Measurements from ENCODE around the gene STARD10.
"Not testable (repeated sequence)": the region's sequence is repeated elsewhere in the genome, so short reads cannot be mapped to it uniquely, and the experiment has no call there.

The STARD10 gene

DNA sequence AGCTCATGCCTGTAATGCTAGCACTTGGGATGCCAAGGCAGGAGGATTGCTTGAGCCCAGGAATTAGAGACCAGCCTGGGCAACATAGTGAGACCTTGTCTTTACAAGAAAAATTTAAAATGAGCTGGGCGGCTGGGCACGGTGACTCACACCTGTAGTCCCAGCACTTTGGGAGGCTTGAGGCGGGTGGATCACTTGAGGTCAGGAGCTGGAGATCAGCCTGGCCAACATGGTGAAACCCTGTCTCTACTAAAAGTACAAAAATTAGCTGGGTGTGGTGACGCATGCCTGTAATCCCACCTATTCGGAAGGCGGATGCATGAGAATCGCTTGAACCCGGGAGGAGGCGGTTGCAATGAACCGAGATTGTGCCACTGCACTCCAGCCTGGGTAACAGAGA, 17.8 kb upstream of the STARD10 start:
- H3K4me3 Mint-ChIP-seq, result peak overlapping the region; percentile 20 to 34
- H3K36me3 Mint-ChIP-seq (ENCODE audit: insufficient read depth), result peaks cover 51% of the 10 kb centered on the region
- peak overlapping the region; percentile 100 for H3K27ac Mint-ChIP-seq
- H3K9me3 Mint-ChIP-seq; ATAC-seq (replicated peaks); H3K27me3 Mint-ChIP-seq; DNase-seq: not testable (repeated sequence)
- peaks cover 32 to 37% of the 10 kb centered on the region in 2 donors for H3K4me1 Mint-ChIP-seq (ENCODE audit: low read depth in 2 of 2)

DNA sequence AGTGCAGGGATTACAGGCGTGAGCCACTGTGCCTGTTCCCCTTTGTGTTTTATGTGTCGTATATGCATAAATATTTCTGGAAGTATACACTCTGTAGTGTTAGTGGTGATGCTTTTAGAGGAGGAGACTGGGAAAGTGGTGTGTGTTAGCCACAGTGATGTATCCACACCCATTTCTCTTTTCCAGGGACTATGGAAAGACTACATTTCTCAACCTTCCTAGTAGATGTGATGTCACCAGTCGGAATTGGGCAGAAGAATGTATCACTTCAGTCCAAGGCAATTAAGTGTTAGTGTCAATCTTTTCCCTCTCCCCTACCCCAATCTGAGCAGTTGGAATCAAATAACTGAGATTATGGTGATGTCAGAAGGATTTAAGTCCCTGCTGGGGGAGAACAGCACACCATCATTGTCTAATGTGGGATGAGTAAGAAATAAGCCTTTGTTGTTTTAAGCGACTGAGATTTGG, 14.5 kb upstream of the STARD10 start:
- H3K27ac Mint-ChIP-seq, result no peak overlapping the region
- peaks cover 10 to 18% of the 10 kb centered on the region in 2 donors for H3K4me1 Mint-ChIP-seq (ENCODE audit: low read depth in 2 of 2)
- DNase-seq (no peak), ATAC-seq (replicated peaks) (no peak)
- no peaks in the 10 kb centered on the region for H3K9me3 Mint-ChIP-seq
- H3K36me3 Mint-ChIP-seq (ENCODE audit: insufficient read depth), result peaks cover 26% of the 10 kb centered on the region
- H3K27me3 Mint-ChIP-seq, result no peaks in the 10 kb centered on the region
- no peak overlapping the region for H3K4me3 Mint-ChIP-seq

GRCh38 chr11:72807792-72808191, 13.9 kb upstream of the STARD10 start:
- ATAC-seq (replicated peaks), result peak; percentile 17
- DNase-seq, result no peak
- Mint-ChIP-seq H3K4me1 (ENCODE audit: low read depth in 2 of 2) (peaks cover 4 to 12% of the 10 kb centered on the region in 2 donors), H3K9me3 (no peaks in the 10 kb centered on the region), H3K27me3 (no peaks in the 10 kb centered on the region), H3K4me3 (no peak overlapping the region), H3K36me3 (ENCODE audit: insufficient read depth) (peaks cover 21% of the 10 kb centered on the region), H3K27ac (no peak overlapping the region)

DNA sequence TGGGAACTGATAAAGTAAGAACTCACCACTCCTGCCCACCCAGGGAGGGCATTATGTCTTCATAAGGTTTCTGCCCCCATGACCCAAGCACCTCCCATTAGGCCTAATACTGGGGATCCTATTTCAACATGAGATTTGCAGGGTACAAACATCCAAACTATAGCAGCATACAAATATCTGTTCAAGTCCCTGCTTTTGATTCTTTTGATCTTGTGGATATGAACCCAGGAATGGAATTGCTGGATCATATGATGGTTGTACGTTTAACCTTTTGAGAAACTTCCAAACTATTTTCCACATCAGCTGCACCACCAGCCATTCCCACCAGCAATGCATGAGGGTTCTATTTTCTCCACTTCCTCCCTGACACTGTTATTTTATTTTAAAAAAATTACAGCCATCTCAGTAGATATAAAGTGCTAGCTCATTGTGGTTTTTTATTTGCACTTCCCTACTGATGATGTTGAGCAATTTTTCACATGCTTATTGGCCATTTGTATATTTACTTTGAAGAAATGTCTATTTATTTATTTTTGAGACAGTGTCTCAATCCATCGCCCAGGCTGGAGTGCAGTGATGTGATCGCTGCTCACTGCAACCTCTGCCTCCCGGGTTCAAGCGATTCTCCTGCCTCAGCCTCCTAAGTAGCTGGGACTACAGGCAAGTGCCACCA, 13.3 kb upstream of the STARD10 start:
- ATAC-seq (replicated peaks) (no peak), DNase-seq (no peak)
- Mint-ChIP-seq H3K4me3 (no peak overlapping the region), H3K4me1 (ENCODE audit: low read depth in 2 of 2) (peaks cover 0 to 8% of the 10 kb centered on the region in 2 donors), H3K27ac (no peak overlapping the region), H3K9me3 (no peaks in the 10 kb centered on the region), H3K27me3 (no peaks in the 10 kb centered on the region), H3K36me3 (ENCODE audit: insufficient read depth) (peaks cover 17% of the 10 kb centered on the region)

GRCh38 chr11:72806378-72806777, 12.5 kb upstream of the STARD10 start:
- not testable (repeated sequence) for H3K4me3 Mint-ChIP-seq; H3K9me3 Mint-ChIP-seq; H3K27me3 Mint-ChIP-seq; DNase-seq; H3K27ac Mint-ChIP-seq; ATAC-seq (replicated peaks); H3K4me1 Mint-ChIP-seq (ENCODE audit: low read depth in 2 of 2)
- H3K36me3 Mint-ChIP-seq (ENCODE audit: insufficient read depth), result peaks cover 17% of the 10 kb centered on the region

DNA sequence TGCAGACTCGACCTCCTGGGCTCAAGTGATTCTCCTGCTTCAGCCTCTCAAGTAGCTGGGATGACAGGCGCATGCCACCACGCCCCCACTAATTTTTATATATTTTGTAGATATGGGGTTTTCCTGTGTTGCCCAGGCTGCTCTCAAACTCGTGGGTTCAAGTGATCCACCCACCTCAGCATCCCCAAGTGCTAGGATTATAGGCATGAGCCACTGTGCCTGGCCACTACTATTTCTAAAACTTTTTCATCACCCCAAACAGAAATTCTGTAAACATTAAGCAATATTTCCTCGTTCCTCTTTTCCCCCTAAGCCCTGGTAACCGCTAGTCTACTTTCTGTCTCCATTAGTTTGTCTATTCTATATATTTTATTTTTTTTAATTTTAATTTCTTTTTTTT, 11.4 kb upstream of the STARD10 start:
- Mint-ChIP-seq H3K4me1 (ENCODE audit: low read depth in 2 of 2) (no peaks in the 10 kb centered on the region), H3K36me3 (ENCODE audit: insufficient read depth) (peaks cover 10% of the 10 kb centered on the region), H3K9me3 (no peaks in the 10 kb centered on the region), H3K27ac (no peak overlapping the region), H3K4me3 (no peak overlapping the region), H3K27me3 (no peaks in the 10 kb centered on the region)
- ATAC-seq (replicated peaks), result no peak
- no peak for DNase-seq

GRCh38 chr11:72802822-72803221, 9.0 kb upstream of the STARD10 start:
- no peaks in the 10 kb centered on the region for H3K36me3 Mint-ChIP-seq (ENCODE audit: insufficient read depth)
- H3K4me1 Mint-ChIP-seq (ENCODE audit: low read depth in 2 of 2), result no peaks in the 10 kb centered on the region
- no peak for ATAC-seq (replicated peaks)
- H3K9me3 Mint-ChIP-seq, result no peaks in the 10 kb centered on the region
- H3K4me3 Mint-ChIP-seq, result no peak overlapping the region
- no peaks in the 10 kb centered on the region for H3K27me3 Mint-ChIP-seq
- no peak overlapping the region for H3K27ac Mint-ChIP-seq
- no peak for DNase-seq

DNA sequence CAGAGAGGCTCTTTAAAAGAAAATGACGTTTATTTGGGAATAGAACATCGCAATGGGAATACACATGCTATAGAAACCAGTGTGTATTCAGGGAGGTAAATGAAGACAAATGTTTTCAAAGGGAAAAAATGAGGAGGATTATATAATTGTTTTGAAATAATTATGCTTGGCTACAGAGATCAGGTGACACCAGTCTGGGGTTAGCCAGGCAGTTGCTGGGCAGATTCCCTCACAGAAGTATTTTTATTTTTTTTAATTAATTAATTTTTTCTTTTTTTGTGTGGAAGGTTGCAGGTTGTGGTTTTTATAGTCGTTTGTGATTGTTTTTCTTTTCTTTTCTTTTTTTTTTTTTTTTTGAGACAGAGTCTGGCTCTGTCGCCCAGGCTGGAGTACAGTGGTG, 5.6 kb upstream of the STARD10 start:
- H3K4me1 Mint-ChIP-seq (ENCODE audit: low read depth in 2 of 2), result peaks cover 0 to 3% of the 10 kb centered on the region in 2 donors
- no peak for DNase-seq
- H3K27ac Mint-ChIP-seq, result no peak overlapping the region
- H3K36me3 Mint-ChIP-seq (ENCODE audit: insufficient read depth), result no peaks in the 10 kb centered on the region
- no peak overlapping the region for H3K4me3 Mint-ChIP-seq
- no peaks in the 10 kb centered on the region for H3K27me3 Mint-ChIP-seq
- ATAC-seq (replicated peaks), result no peak
- no peaks in the 10 kb centered on the region for H3K9me3 Mint-ChIP-seq

DNA sequence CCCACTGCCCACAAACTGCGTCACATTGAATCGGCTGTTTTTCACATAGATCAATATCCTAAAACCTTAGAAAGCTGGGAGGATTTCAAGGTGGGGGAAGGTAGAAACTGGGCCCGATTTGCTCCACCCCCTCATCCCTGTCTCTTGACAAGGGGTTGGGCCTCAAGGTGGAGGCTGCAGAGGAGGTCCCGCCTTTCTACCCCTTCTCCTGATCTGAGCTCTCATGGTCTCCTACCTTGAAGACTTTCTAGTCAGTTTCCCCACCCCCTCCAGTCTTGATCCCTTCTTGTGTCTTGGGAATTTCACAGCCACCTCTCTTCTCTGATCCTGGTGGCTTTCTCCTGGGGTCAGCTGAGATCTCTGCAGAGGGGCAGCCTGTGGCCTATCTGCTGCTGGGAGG, 4.5 kb upstream of the STARD10 start:
- ATAC-seq (replicated peaks), result no peak
- peak overlapping the region in 1 of 2 donors; percentile 71 for H3K27ac Mint-ChIP-seq

GRCh38 chr11:72793076-72793424, 797 bp downstream of the STARD10 start:
- H3K9me3 Mint-ChIP-seq, result no peaks in the 10 kb centered on the region
- H3K27me3 Mint-ChIP-seq, result no peaks in the 10 kb centered on the region
- DNase-seq, result no peak
- peaks cover 10% of the 10 kb centered on the region for H3K36me3 Mint-ChIP-seq (ENCODE audit: insufficient read depth)
- H3K27ac Mint-ChIP-seq, result peak overlapping the region; percentile 99 to 100
- H3K4me1 Mint-ChIP-seq (ENCODE audit: low read depth in 2 of 2), result peaks cover 16 to 19% of the 10 kb centered on the region in 2 donors
- no peak for ATAC-seq (replicated peaks)
- H3K4me3 Mint-ChIP-seq, result peak overlapping the region; percentile 93 to 94

More for the DNA sequence above, 4.5 kb upstream of the STARD10 start:
- H3K9me3 Mint-ChIP-seq, result no peaks in the 10 kb centered on the region
- H3K4me1 Mint-ChIP-seq (ENCODE audit: low read depth in 2 of 2), result peaks cover 4 to 8% of the 10 kb centered on the region in 2 donors
- H3K27me3 Mint-ChIP-seq, result no peaks in the 10 kb centered on the region
- H3K4me3 Mint-ChIP-seq, result no peak overlapping the region
- peaks cover 7% of the 10 kb centered on the region for H3K36me3 Mint-ChIP-seq (ENCODE audit: insufficient read depth)
- DNase-seq, result no peak

DNA sequence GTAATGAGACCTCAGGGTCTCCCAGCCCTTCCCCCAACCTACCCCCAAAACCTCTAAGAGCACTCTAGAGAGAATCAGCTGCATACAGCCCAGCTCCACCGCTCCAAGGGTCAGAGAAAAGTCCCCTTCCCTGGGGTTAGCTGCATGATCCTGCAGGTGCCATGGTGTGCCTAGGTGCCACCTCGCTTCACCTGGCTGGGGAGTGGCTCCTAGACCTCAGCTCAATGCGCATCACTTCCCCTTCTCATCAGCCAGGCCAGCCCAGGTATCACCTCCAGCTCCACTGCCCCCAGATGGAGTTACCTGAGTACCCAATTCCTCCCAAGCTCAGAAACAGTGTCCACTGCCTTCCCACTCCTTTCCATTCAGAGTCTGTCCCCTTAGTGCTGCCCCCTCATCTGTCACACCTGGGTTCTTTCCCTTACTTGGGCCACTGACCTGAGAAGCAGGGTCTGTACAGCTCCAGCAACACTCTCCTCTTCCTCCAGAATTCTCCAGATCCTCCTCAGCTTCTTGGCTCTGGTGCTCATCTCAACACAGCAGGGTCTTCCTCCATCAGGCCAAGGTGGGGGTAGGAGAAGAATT, 1.3 kb downstream of the STARD10 start:
- no peaks in the 10 kb centered on the region for H3K9me3 Mint-ChIP-seq
- H3K27ac Mint-ChIP-seq, result peak overlapping the region; percentile 99 to 100
- ATAC-seq (replicated peaks) (no peak), DNase-seq (no peak)
- peaks cover 12% of the 10 kb centered on the region for H3K36me3 Mint-ChIP-seq (ENCODE audit: insufficient read depth)
- peak overlapping the region; percentile 1 to 50 for H3K4me3 Mint-ChIP-seq
- no peaks in the 10 kb centered on the region for H3K27me3 Mint-ChIP-seq
- H3K4me1 Mint-ChIP-seq (ENCODE audit: low read depth in 2 of 2), result peaks cover 16 to 22% of the 10 kb centered on the region in 2 donors

DNA sequence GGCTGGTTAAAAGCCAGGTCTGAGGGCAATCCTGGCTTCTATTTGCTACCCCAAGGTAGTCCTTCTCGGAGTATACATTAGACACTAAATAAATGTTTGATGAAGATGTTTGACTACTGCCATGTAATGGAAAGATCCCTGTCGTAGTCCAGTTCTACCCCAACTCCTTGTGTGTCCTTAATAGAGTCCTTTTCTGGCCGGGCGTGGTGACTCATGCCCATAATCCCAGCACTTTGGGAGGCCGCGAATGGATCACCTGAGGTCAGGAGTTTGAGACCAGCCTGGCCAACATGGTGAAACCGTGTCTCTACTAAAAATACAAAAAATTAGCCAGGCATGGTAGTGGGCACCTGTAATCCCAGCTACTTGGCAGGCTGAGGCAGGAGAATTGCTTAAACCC, 2.6 kb downstream of the STARD10 start:
- ATAC-seq (replicated peaks); H3K27me3 Mint-ChIP-seq; H3K4me3 Mint-ChIP-seq; DNase-seq; H3K9me3 Mint-ChIP-seq; H3K27ac Mint-ChIP-seq: not testable (repeated sequence)
- Mint-ChIP-seq H3K4me1 (ENCODE audit: low read depth in 2 of 2) (peaks cover 16 to 22% of the 10 kb centered on the region in 2 donors), H3K36me3 (ENCODE audit: insufficient read depth) (peaks cover 12% of the 10 kb centered on the region)

- no peaks in the 10 kb centered on the region for H3K27me3 Mint-ChIP-seq
These were observed 4.2 kb downstream of the STARD10 start for GRCh38 chr11:72789493-72790131.

DNA sequence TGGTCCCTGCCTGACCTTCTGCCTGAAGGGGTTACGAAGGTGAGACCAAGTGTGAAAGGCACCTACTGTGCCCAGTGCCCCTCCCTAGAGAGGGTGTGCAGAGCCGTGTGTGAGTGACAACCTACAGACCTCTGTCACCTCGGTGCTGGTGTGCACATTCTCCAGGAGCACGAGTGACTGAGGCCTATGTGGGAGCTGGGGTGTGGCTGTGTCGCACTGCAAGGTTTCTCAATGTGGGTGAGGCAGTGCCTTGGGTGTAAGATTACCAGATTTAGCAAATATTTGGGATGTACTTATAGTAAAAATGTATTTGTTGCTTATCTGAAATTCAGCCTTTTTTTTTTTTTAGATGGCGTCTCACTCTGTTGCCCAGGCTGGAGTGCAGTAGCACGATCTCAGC, 5.6 kb downstream of the STARD10 start:
- no peak overlapping the region for H3K27ac Mint-ChIP-seq
- H3K9me3 Mint-ChIP-seq, result no peaks in the 10 kb centered on the region
- ATAC-seq (replicated peaks) (no peak), DNase-seq (no peak)
- peaks cover 11 to 12% of the 10 kb centered on the region in 2 donors for H3K4me1 Mint-ChIP-seq (ENCODE audit: low read depth in 2 of 2)
- H3K4me3 Mint-ChIP-seq, result no peak overlapping the region
- H3K36me3 Mint-ChIP-seq (ENCODE audit: insufficient read depth), result peaks cover 4% of the 10 kb centered on the region
- no peaks in the 10 kb centered on the region for H3K27me3 Mint-ChIP-seq

More at GRCh38 chr11:72789493-72790131, 4.2 kb downstream of the STARD10 start:
- Mint-ChIP-seq H3K4me1 (ENCODE audit: low read depth in 2 of 2) (peaks cover 16 to 20% of the 10 kb centered on the region in 2 donors), H3K9me3 (no peaks in the 10 kb centered on the region), H3K4me3 (no peak overlapping the region), H3K27ac (peak overlapping the region in 1 of 2 donors; percentile 5), H3K36me3 (ENCODE audit: insufficient read depth) (peaks cover 12% of the 10 kb centered on the region)
- DNase-seq, result no peak
- ATAC-seq (replicated peaks), result no peak
